ENCODE results near the gene ASB4.
A peak's percentile ranks its signal among the peaks of the same experiment; 100 is the strongest.
"Not testable (repeated sequence)": the region's sequence is repeated elsewhere in the genome, so short reads cannot be mapped to it uniquely, and the experiment has no call there.

The ASB4 gene, protein sequence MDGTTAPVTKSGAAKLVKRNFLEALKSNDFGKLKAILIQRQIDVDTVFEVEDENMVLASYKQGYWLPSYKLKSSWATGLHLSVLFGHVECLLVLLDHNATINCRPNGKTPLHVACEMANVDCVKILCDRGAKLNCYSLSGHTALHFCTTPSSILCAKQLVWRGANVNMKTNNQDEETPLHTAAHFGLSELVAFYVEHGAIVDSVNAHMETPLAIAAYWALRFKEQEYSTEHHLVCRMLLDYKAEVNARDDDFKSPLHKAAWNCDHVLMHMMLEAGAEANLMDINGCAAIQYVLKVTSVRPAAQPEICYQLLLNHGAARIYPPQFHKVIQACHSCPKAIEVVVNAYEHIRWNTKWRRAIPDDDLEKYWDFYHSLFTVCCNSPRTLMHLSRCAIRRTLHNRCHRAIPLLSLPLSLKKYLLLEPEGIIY

DNA sequence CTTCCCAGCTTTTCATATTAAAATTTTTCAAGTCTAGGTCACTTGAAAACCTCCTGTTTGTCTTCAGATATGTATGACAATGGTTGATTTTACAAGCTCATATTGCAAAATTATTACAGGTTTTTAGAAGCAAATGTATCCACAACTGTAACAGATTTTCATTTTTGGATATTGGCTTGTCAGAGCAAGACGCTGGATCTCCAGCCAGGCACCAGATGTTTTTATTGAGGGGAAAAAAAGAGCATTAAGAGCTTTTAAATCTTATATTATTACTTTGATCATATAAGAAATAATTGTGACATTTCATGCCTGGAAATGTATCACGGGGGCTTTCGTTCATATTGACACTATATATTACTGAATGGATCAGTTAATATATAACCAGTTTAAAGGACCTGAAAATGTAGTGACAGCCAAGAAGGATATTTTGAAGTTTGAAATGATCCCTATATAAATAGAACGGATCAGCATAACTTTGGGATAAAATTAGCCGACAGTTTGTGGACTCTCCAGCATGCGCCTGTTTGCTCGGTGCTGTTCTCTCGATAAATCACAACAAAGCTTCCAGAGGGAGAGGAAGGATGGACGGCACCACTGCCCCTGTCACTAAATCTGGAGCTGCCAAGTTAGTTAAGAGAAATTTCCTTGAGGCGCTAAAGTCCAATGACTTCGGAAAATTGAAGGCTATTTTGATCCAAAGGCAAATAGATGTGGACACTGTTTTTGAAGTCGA, at the start of gene ASB4:
TSS of gene ASB4 (plus strand) at position 553 of the 733 bp plus-strand sequence. CDS start at position 582, 29 bp downstream.
- no peak for DNase-seq (ENCODE audit: low spot score)

DNA sequence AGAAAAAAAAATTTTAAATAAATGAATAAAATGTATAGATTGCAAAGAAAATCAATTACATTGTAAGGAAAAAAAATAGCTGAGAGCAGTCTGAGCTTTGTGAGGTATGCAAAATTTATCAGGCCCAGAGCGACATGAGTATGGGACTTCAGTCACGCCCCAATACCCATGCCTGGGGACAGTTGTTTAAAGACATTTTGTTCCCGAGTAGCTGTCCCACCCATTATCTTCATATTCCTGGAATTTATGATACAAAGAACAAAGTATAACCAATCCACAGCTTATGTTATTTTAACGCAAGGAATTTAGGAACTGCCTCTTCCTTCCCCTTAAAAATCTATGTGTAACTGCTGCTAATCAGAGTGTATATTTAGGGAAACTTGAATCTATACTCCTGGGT, 49.3 kb upstream of the ASB4 start:
- no peak for DNase-seq (ENCODE audit: low spot score)

DNA sequence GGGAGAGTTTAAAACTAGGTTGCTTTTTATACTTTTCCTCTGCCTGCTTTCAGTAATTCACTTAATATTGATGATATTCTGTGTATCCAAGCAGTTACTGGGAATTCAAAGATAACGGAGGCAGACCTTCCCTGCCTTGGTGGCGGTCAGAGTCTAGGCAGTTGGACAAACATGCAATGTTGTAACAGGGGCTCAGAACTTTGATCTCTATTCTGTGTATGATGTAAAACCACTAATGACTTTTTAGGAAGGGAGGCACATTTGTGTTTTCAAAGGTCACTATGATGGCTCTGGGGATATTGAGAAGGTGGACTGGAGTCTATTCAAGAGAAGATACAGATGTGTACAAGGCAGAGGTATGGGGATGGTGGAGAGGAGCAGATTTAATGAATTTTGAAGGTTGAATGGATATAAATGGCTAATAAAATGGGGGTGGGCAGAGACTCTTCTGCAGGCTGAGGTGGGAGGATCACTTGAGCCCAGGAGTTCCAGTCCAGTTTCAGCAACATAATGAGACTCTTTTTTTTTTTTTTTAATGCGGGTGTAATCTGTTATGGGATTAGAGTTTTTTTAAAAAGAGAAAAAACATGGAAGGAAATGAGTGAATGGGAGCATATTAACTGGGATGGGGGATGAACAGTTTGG, 45.2 kb upstream of the ASB4 start:
- no peak for DNase-seq (ENCODE audit: low spot score)

DNA sequence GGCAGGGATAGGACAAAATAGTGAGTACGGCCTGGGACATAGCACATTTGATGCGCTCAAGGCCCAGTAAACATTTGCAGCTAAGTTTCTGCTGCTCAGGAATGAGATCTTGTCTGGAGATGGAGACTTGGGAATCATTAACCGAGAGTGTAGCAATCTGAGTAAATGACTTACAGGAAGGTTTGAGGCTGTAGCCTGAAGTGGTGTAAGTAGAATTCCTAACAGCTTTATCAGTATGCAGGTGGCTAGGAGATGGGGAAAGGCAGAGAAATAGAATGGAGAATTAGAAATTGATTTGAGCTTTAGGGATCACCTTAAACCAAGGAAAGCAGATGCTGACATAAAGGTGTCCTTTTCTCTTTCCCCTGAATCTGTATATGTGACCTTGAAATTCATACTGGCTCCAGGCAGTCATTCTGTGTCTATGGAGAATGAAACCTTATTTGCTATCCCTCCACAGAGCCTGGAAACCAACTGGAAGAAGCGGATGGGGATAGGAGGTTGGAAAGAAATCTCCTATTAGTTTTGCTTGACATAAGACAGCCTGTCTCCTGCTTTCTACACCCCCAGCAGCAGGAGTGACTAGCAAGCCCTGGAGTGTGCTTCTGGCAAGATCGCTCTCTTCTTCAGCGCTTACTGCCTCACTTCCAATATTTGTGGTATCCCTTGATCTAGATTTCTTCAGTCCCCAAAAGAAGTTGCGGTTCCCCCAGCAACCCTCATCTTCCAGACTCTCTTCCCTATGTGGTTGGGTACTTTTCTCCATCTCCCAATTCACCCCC, 44.5 kb upstream of the ASB4 start:
- no peak for DNase-seq (ENCODE audit: low spot score)

DNA sequence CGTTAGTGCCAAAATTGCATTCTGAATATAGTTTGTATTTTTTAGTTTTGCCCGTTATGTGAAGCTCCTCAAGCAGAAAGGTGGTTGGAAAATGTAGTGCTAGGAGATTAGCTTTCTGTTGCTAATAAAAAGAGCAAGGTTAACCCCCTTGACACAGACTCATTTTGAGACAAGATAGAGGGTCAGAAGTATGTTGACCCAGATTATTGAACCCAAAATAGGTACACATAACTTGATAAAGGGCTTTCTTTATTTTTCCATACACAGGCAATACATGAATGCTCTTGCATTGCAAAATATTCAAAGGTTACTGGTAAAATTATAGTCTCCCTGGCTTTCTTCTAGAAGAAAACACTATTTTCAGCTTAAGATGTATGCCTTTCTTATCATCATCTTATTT, 40.9 kb upstream of the ASB4 start:
- no peak for DNase-seq (ENCODE audit: low spot score)

DNA sequence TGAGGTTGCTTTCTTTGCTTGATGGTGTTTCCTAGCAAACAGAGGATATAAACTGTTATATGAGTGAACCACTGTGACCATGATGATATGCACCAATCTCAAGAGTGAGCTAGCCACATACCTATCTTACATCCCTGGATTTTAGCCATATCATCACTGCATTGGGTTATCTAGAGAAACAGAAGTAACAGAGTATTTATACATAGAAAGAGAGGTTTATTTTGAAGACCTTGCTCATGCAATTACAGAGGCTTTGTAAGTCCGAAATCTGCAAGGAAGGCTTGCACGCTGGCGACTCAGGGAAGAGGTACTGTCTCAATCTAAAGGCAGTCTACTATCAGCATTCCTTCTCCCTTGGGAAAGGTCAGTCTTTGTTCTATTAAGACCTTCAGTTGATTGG, 39.1 kb upstream of the ASB4 start:
- DNase-seq (ENCODE audit: low spot score), result no peak

DNA sequence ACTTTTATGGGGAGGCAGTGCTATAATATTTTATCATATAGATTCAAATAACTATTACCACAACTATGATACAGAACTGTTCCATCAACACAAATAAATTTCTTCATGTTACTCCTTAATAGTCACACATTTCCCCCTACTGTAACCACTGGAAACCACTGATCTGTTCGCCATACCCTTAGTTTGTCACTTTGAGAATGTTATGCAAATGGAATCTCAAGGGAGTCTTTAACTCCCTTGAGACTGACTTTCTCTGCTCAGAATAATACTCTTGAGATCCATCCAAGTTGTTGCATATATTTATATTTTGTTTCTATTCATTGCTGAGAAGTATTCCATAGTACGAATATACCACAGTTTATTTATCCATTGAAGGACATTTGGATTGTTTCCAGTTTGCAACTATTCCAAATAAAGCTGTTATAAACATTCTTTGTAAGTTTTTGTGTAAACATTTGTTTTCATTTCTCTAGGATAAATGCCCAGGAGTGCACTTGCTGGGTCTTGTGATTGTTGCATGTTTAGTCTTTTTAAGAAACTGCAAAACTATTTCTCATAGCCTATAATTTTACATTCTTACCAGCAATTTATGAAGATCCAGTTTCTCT, 31.2 kb upstream of the ASB4 start:
- no peak for DNase-seq (ENCODE audit: low spot score)

DNA sequence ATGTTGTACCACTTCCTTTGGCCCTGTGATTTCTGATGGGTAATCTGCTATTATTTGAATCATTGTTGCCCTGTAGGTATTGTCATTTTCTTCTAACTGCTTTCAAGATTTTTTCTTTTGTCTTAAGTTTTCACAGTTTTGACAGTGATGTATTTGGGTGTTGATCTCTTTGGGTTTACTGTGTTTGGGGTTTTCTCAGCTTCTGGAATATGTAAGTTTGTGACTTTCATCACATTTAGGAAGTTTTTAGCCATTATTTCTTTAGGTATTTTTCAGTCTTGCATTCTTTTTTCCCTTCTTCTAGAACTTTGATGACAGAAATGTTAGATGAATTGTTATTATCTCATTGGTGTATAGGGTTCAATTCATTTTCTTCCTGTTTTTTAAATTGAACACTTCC, 27.8 kb upstream of the ASB4 start:
- no peak for DNase-seq (ENCODE audit: low spot score)

DNA sequence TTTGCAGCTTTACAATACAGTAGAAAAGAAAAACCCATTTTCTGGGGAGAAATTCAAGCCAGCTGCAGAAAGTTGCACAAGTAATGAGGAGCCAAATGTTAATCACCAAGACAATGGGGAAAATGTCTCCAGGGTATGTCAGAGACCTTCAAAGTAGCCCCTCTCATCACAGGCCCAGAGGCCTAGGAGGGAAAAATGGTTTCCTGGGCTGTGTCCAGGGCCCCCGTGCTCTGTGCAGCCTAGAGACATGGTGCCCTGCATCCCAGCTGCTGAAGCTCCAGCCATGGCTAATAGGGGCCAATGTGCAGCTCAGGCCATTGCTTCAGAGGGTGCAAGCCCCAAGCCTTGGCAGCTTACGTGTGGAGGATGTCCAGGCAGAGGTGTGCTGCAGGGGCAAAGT, 25.1 kb upstream of the ASB4 start:
- DNase-seq (ENCODE audit: low spot score), result not testable (repeated sequence)

DNA sequence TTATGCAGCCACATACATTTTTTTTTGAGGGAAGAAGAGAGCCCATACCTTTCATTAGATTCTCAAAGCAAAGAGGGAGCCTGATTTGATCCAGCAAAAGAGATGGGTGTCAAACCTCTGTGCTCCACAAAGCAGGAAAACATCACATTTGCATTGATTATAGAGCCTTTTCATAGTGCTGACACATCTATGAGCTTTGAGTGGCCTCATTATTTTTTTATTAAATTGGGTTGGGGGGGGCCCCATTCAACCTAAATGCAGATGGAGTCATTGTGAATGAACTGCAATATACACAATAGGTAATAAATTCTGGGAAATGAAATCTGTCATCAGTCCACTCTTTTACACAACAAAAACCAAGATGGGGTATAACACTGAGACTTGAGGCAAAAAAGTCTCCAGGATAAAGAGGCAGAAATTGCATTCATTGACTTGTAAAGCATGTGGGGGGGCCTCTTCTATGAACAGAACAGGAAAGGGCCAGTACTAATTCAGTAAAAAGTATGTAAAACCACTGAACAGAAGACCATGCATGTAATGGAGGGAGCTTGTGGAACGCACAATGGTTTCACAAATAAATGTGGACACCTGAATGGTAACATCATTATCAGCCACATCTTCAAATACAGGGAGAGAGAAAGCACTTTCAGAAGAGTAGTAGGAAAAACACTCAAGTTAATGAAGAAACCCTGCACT, 17.7 kb upstream of the ASB4 start:
- DNase-seq (ENCODE audit: low spot score), result no peak

DNA sequence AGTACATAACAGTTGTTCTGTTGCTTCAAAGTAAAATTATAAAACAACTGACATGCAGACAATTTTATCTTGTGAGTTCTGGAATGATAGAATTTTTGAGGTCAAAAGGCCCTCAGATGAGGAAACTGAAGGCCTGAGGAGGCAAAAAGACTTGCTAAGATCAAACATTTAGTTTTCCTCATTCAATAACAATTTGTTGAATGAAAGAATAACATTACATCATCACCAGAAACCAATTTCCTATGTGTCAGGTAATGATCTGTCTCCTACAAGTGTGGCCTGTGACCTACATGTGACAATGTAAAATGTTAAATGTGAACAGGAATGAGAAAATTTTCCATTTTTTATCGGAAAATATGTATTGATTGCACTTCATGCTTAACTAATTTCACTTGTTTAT, 16.6 kb upstream of the ASB4 start:
- no peak for DNase-seq (ENCODE audit: low spot score)

DNA sequence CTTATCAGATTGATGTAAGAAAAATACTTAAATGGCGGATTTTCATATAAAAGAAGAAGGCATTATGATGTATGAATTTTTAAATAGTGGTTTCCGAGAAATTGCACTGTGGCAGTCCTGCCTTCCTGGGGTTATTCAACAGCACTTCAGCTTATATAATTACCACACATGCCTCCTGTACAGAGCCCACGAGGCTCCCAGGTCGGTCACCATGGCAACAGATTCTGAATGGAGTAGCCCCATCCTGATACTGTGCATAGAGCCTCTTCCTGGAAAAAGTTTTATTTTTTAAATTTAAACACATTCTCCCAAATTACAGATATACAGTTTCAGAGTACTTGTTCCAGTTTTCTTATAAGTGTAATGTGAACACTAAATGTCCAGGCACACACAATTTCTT, 15.9 kb upstream of the ASB4 start:
- DNase-seq (ENCODE audit: low spot score), result no peak

DNA sequence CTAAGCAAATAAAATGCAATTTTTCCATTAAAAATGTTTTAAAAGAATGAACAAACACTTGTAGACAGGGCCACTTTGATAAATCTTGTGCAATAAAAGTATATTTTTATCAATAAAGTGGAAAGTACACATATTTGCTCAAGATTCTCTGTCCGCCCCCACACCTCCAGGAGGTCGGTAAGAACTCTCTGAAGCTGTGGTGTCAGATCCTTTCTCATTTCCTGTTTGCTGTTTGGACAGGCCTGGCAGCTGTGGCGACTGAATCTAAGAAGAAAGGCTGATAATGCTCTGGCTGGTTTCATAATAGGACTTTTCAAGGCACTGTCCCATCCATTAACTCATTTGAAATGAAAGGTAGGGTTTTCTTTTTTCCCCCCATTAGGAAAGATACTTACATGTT, 15.3 kb upstream of the ASB4 start:
- DNase-seq (ENCODE audit: low spot score), result no peak

DNA sequence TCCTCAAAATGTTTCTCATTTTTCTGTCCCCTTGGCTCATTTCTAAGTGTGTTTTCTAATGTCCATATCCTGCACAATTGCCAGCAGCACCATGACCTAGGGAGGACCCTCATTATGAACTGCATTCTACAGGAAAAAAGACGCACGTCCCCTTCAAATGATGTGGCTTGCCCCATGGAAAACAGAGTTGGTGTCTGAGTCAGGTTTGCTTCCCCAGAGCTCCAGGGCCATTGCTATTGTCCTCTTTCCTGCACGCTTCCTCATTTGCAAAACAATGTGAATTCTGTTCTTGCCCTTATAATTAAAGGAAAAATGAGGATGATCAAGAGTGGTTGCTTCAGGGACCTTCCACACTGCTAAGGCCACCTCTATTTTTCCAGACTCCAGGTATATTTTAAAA, 14.7 kb upstream of the ASB4 start:
- no peak for DNase-seq (ENCODE audit: low spot score)

DNA sequence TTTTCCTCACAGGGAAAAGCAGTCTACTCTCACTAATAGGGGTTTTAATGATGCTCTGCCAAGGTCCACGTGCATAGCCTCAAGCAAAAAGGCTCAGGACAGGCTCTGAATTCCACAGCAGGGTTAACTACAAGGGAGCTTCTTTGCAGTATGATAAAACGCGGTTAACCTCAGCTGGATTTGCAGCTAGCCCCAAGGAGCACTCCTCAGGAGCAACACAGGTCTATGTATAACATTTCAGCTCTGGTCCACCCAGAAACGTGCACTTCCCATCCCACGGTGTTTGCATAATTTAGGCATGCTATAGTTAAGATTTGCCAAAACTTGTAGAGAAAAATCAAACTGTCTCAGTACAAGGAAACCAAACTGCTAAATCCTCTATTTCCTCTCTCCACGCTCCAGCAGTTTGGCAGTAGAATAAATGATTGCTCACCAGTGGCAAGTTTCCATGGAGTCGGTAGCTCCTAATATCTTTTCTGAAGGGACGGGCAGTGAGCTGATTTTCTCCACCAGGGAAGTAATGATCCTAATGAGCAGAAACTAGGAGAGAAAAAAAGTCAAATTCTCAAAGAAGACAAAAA, 13.1 kb upstream of the ASB4 start:
- DNase-seq (ENCODE audit: low spot score), result no peak

DNA sequence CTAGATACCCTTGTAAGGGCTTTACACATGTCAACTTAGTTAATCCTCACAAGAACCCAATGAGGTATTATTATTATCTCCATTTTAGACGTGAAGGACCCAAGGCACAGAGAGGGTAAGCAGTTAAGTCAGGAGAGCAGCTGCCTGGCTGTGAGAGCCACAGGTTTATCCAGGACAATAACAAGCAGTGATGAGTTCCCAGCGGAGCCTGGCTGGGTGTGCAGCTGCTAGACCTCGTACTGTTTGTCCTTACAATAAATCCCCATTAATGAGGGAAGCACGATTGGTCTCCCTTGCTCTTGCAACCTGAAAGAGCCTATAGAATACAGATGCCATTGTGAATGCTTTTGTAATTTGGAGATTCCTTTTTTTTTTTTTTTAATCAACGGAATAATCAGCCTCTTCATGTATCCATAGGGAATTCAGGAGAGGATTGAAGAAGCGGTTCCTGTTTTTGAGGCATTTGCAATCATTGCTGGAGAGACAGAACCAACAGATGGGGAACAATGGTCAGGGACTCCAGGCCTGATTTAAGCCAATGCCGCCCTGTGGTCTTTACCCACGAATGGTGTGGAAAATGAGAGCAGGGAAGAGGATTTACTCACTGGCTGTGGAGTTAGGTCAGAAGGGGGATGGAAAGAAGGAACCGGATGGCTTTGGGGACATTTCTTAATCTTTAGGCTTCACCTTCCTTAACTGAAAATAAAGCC, 12.3 kb upstream of the ASB4 start:
- no peak for DNase-seq (ENCODE audit: low spot score)

DNA sequence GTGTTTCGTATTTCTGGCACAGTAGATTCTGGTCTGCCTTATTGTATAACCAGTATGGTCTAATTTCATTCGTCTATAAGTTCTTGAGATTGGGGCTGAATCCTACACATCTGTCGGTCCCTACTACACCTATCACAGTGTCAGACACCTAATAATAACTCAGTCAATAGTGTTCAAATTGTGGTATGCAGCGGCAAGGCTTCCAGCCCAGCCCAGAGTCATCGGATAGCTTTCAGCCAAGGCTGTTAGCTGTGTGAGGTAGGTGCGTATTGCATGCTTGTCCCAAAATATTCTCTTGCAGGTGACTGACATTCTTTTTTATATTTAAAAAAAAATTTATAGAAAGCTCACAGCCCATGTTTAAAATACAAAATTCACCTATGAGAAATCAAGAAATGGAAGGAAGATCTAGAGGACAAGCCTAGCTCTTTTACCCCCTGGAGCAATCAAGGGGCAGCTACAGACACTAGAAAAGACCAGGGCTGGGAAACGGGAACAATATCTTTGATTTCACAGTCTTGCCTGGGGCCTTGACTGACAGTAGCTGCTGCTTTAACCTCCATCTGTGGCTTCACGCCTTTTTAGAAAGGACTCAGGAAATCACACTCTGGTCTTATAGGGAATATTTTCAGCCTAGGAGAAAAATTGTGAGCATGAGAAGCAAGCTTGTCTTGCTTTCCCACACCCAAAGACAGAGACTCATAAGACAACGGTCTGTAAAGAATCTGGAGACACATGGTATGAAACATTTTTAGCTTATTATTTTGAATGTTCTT, 9.5 kb upstream of the ASB4 start:
- DNase-seq (ENCODE audit: low spot score), result no peak

DNA sequence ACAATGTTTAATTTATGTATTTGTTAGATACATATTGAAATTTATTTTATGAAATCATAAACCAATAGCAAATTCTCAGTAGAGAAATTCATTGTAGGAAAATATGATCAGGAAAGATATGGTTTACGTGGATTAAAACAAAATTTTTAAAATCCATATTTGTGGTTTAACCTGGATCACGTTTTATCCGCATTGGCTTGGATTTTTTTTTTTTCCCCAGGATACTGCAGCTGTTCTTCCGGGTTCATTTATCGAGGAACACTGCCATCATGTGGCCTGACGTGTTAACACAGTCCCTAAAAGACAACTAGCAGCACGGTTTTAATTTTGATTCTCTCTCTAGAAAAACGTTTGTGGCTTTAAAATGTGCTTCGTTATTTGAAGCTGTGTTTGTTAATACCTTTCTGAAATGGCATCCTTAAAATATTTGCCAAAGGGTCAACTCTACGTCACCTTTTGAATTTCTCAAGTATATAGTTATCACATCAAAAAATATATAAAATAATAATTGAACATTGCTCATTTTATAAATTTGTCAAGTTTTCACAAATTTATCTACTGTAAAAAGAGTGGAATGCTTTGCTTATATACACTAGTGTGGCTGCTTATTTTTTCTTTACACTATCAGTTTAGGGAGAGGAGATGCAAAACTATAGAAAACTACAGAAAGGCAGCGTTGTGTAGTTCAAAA, 8.7 kb upstream of the ASB4 start:
- peak; percentile 78 for DNase-seq (ENCODE audit: low spot score)

Measured in putamen (tissue), 1 donor.